Measurements from ENCODE around the gene FAM193B.

FAM193B gene

GRCh38 chr5:177476531-177477233 is 77.7 kb downstream of the FAM193B start:
- no peak for DNase-seq (ENCODE audit: low read depth, low spot score)
- Histone ChIP-seq H3K9ac (ENCODE audit: insufficient read length, low read depth) (no peak overlapping the region), H3K4me1 (ENCODE audit: insufficient read depth, insufficient read length) (peaks cover 21% of the 10 kb centered on the region), H3K36me3 (ENCODE audit: insufficient read depth, insufficient read length, low read length) (peaks cover 49% of the 10 kb centered on the region), H3K27me3 (ENCODE audit: insufficient read depth, insufficient read length) (no peaks in the 10 kb centered on the region), H3K9me3 (ENCODE audit: insufficient read depth, low read length) (no peaks in the 10 kb centered on the region), H3K4me3 (ENCODE audit: insufficient read length, low read depth) (no peak overlapping the region)
- TF ChIP-seq ZNF274 (IDR thresholded peaks at IDR 0.05; ENCODE audit: low read depth, low read length) (no peak), YY1 (IDR thresholded peaks at IDR 0.05; ENCODE audit: insufficient read depth, insufficient read length) (no peak), SUZ12 (IDR thresholded peaks at IDR 0.05; ENCODE audit: extremely low read depth, insufficient read depth, insufficient read length) (no peak)

- no peaks in the 10 kb centered on the region for H3K9me3 ChIP-seq (ENCODE audit: insufficient read depth, low read length)
- no peak overlapping the region for H3K9ac ChIP-seq (ENCODE audit: insufficient read length, low read depth)
- peaks cover 29% of the 10 kb centered on the region for H3K4me1 ChIP-seq (ENCODE audit: insufficient read depth, insufficient read length)
- H3K4me3 ChIP-seq (ENCODE audit: insufficient read length, low read depth) = no peak overlapping the region
- DNase-seq (ENCODE audit: low read depth, low spot score) = no peak
- H3K27me3 ChIP-seq (ENCODE audit: insufficient read depth, insufficient read length) = no peaks in the 10 kb centered on the region
- TF ChIP-seq ZNF274 (IDR thresholded peaks at IDR 0.05; ENCODE audit: low read depth, low read length) (no peak), YY1 (IDR thresholded peaks at IDR 0.05; ENCODE audit: insufficient read depth, insufficient read length) (no peak)
- peaks cover 50% of the 10 kb centered on the region for H3K36me3 ChIP-seq (ENCODE audit: insufficient read depth, insufficient read length, low read length)
Measured at GRCh38 chr5:177475563-177476427, 78.6 kb downstream of the FAM193B start.

DNA sequence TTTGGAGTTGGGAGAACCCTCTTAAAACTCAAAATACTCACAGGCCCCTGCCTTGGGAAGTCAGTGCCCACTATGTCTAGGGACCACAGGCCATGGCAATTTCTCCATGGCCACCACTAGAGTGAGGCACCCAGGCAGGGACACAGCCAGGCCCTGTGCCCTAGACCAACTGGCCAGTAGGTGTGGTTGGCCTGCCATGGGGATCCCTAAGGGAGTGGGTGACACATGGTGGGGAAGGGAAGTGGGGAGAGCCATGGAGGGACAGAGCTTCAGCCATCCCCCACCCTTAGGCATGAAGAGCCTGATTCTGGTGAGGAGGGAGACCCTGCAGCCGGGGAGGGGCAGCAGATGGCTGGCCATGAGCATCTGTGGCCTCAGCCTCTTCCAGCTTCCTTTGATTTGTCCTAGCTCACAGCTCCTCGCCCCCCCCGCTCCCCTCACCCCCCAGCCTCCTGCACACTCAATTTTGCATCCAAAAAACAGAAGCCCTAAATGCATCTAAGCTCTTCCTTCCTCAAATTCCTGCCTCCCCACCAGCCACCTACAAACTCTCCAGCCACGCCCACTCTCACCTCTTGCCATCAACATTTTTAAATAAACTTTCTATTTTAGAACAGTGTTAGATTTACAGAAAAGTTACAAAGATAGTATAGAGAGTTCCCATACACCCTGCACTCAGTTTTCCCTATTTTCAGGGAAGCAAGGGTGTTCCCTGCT is 79.4 kb downstream of the FAM193B start:
- no peaks in the 10 kb centered on the region for H3K9me3 ChIP-seq (ENCODE audit: insufficient read depth, low read length)
- TF ChIP-seq YY1 (IDR thresholded peaks at IDR 0.05; ENCODE audit: insufficient read depth, insufficient read length) = no peak
- H3K36me3 ChIP-seq (ENCODE audit: insufficient read depth, insufficient read length, low read length) = peaks cover 55% of the 10 kb centered on the region
- no peak for DNase-seq (ENCODE audit: low read depth, low spot score)
- no peaks in the 10 kb centered on the region for H3K27me3 ChIP-seq (ENCODE audit: insufficient read depth, insufficient read length)
- peak overlapping the region; percentile 54 for H3K9ac ChIP-seq (ENCODE audit: insufficient read length, low read depth)
- peaks cover 37% of the 10 kb centered on the region for H3K4me1 ChIP-seq (ENCODE audit: insufficient read depth, insufficient read length)
- H3K4me3 ChIP-seq (ENCODE audit: insufficient read length, low read depth) = no peak overlapping the region

DNA sequence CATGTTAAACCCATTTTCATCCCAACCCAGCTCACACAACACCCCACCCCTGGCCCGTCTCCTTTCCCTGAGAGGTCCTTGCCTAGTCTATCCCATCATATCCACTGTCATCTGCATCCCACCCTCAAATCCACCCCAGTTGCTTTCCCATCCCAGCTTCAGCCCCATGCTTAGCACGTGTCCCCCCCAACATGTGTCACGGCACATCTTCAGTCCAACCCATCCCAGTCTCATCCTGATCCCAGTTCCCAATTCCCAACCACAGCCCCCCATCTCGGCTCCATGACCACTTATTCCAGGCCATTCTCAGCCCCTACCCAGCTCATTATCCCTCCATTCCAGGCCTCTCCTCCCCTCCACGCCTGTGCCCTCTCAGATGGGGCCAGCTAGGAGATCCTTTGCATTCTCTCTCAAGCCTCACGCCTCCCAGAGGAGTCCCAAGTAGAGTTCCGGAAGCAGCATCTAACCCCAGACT is 80.3 kb downstream of the FAM193B start:
- Histone ChIP-seq H3K9me3 (ENCODE audit: insufficient read depth, low read length) (no peaks in the 10 kb centered on the region), H3K36me3 (ENCODE audit: insufficient read depth, insufficient read length, low read length) (peaks cover 54% of the 10 kb centered on the region), H3K9ac (ENCODE audit: insufficient read length, low read depth) (peak overlapping the region; percentile 37), H3K27me3 (ENCODE audit: insufficient read depth, insufficient read length) (no peaks in the 10 kb centered on the region), H3K4me1 (ENCODE audit: insufficient read depth, insufficient read length) (peaks cover 46% of the 10 kb centered on the region), H3K4me3 (ENCODE audit: insufficient read length, low read depth) (peak overlapping the region; percentile 23)
- TF ChIP-seq ZNF274 (IDR thresholded peaks at IDR 0.05; ENCODE audit: low read depth, low read length) (no peak), SUZ12 (IDR thresholded peaks at IDR 0.05; ENCODE audit: extremely low read depth, insufficient read depth, insufficient read length) (no peak), YY1 (IDR thresholded peaks at IDR 0.05; ENCODE audit: insufficient read depth, insufficient read length) (no peak)
- no peak for DNase-seq (ENCODE audit: low read depth, low spot score)

DNA sequence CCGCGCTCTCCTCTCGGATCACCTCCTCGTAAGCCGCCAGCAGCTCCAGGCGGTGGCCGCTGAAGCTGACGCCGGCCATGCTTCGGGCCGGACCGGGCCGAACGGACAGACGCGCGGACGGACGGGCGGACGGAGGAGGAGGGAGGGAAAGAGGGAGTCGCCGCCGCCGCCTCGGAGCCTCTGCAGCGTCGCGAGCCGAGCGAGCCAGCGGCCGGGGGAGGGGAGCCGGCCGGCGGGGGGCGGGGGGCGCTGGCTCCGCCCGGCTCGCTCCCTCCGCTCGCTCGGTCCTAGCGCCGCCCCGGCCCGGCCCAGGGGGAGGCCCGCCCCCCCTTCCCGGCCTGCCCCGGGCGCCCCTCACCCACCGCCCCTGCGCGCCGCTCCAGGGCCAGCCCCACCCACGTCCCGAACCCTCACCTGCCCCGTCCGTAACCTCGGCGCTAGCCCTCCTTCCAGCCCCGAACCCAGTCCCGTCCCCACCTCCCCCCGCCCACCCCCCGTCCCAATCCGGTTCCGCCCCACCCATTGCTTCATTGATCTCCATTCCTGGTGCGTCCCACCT is 80.8 kb downstream of the FAM193B start, which contains the start of gene DBN1:
DBN1 (minus strand) TSS at position 192 of the 559 bp plus-strand sequence; CDS start at position 79, 113 bp downstream.
- Histone ChIP-seq H3K36me3 (ENCODE audit: insufficient read depth, insufficient read length, low read length) (peaks cover 54% of the 10 kb centered on the region), H3K9me3 (ENCODE audit: insufficient read depth, low read length) (no peaks in the 10 kb centered on the region), H3K9ac (ENCODE audit: insufficient read length, low read depth) (peak within 1 kb of the TSS; percentile 99), H3K27me3 (ENCODE audit: insufficient read depth, insufficient read length) (no peaks in the 10 kb centered on the region), H3K4me3 (ENCODE audit: insufficient read length, low read depth) (peak within 1 kb of the TSS; percentile 93), H3K4me1 (ENCODE audit: insufficient read depth, insufficient read length) (peaks cover 50% of the 10 kb centered on the region)
- TF ChIP-seq SUZ12 (IDR thresholded peaks at IDR 0.05; ENCODE audit: extremely low read depth, insufficient read depth, insufficient read length) = no peak
- no peak for TF ChIP-seq YY1 (IDR thresholded peaks at IDR 0.05; ENCODE audit: insufficient read depth, insufficient read length)
- no peak for TF ChIP-seq ZNF274 (IDR thresholded peaks at IDR 0.05; ENCODE audit: low read depth, low read length)
- no peak for DNase-seq (ENCODE audit: low read depth, low spot score)

- Histone ChIP-seq H3K9me3 (ENCODE audit: insufficient read depth, low read length) (no peaks in the 10 kb centered on the region), H3K4me3 (ENCODE audit: insufficient read length, low read depth) (peak overlapping the region; percentile 93), H3K9ac (ENCODE audit: insufficient read length, low read depth) (peak overlapping the region; percentile 99), H3K36me3 (ENCODE audit: insufficient read depth, insufficient read length, low read length) (peaks cover 54% of the 10 kb centered on the region), H3K27me3 (ENCODE audit: insufficient read depth, insufficient read length) (no peaks in the 10 kb centered on the region), H3K4me1 (ENCODE audit: insufficient read depth, insufficient read length) (peaks cover 54% of the 10 kb centered on the region)
- DNase-seq (ENCODE audit: low read depth, low spot score) = no peak
- no peak for TF ChIP-seq SUZ12 (IDR thresholded peaks at IDR 0.05; ENCODE audit: extremely low read depth, insufficient read depth, insufficient read length)
- no peak for TF ChIP-seq YY1 (IDR thresholded peaks at IDR 0.05; ENCODE audit: insufficient read depth, insufficient read length)
- no peak for TF ChIP-seq ZNF274 (IDR thresholded peaks at IDR 0.05; ENCODE audit: low read depth, low read length)
Measured at GRCh38 chr5:177472460-177473442, 81.6 kb downstream of the FAM193B start.

All from NT2/D1 (cell line).